ENCODE measurements around the gene ENDOD1.

The ENDOD1 gene

GRCh38 chr11:95076981-95077380 lies 12.7 kb upstream of the ENDOD1 start:
- no peak for DNase-seq (ENCODE audit: low spot score)

- DNase-seq (ENCODE audit: low spot score), result peak; percentile 74
Measured at GRCh38 chr11:95078526-95078925, 11.1 kb upstream of the ENDOD1 start.

- no peak for DNase-seq (ENCODE audit: low spot score)
Measured at GRCh38 chr11:95081010-95081409, 8.6 kb upstream of the ENDOD1 start.

- DNase-seq (ENCODE audit: low spot score), result no peak
Measured at GRCh38 chr11:95081412-95081811, 8.2 kb upstream of the ENDOD1 start.

- no peak for DNase-seq (ENCODE audit: low spot score)
Measured at GRCh38 chr11:95082576-95083001, 7.1 kb upstream of the ENDOD1 start.

- DNase-seq (ENCODE audit: low spot score), result peak; percentile 89
Measured at GRCh38 chr11:95084509-95084908, 5.1 kb upstream of the ENDOD1 start.

GRCh38 chr11:95085117-95085816 lies 4.4 kb upstream of the ENDOD1 start:
- DNase-seq (ENCODE audit: low spot score), result peak; percentile 72

- peak; percentile 21 for DNase-seq (ENCODE audit: low spot score)
Measured at GRCh38 chr11:95086151-95086550, 3.5 kb upstream of the ENDOD1 start.

GRCh38 chr11:95086836-95087570 lies 2.6 kb upstream of the ENDOD1 start:
- DNase-seq (ENCODE audit: low spot score), result no peak

- DNase-seq (ENCODE audit: low spot score), result peak; percentile 26
Measured at GRCh38 chr11:95088946-95089619, 563 bp upstream of the ENDOD1 start.

- DNase-seq (ENCODE audit: low spot score), result no peak
Measured at GRCh38 chr11:95091663-95092180, 2.1 kb downstream of the ENDOD1 start.

- peak; percentile 95 for DNase-seq (ENCODE audit: low spot score)
Measured at GRCh38 chr11:95092549-95093324, 3.1 kb downstream of the ENDOD1 start.

- no peak for DNase-seq (ENCODE audit: low spot score)
Measured at GRCh38 chr11:95093548-95093947, 3.9 kb downstream of the ENDOD1 start.

GRCh38 chr11:95095858-95096587 lies 6.4 kb downstream of the ENDOD1 start:
- DNase-seq (ENCODE audit: low spot score), result peak; percentile 71

GRCh38 chr11:95097209-95097608 lies 7.6 kb downstream of the ENDOD1 start:
- no peak for DNase-seq (ENCODE audit: low spot score)

GRCh38 chr11:95098826-95099225 lies 9.2 kb downstream of the ENDOD1 start:
- DNase-seq (ENCODE audit: low spot score), result no peak

GRCh38 chr11:95100191-95100648 lies 10.6 kb downstream of the ENDOD1 start:
- DNase-seq (ENCODE audit: low spot score), result no peak

- DNase-seq (ENCODE audit: low spot score), result no peak
Measured at GRCh38 chr11:95100856-95101507, 11.3 kb downstream of the ENDOD1 start.

GRCh38 chr11:95101935-95102334 lies 12.3 kb downstream of the ENDOD1 start:
- no peak for DNase-seq (ENCODE audit: low spot score)

GRCh38 chr11:95102733-95103132 lies 13.1 kb downstream of the ENDOD1 start:
- DNase-seq (ENCODE audit: low spot score), result peak; percentile 27

- DNase-seq (ENCODE audit: low spot score), result no peak
Measured at GRCh38 chr11:95103701-95104100, 14.1 kb downstream of the ENDOD1 start.

Measured in kidney tubule cell (primary cell).